Endothelial cell of umbilical vein (primary cell): ENCODE data around the gene CELF5. TPM values are rescaled to one million over a fixed set of nuclear protein-coding genes. Genes with fewer than 3 reads are reported as not detected.
A peak's percentile ranks its signal among the peaks of the same experiment; 100 is the strongest.

Experiments used
- BruUV-seq: library from RNA; stranded (reverse); fragments of 400-500 nt; replicated peaks from 2 replicates; lab custom pipeline; 2021; lab: Mats Ljungman, UMichigan
- CTCF ChIA-PET: fragments of 300-600, 350-600 bp; sonication (Branson Sonifier 250); formaldehyde crosslinking; loops from one replicate; lab custom pipeline; 2021; ENCODE audit warnings: antibody characterized with exemption, inconsistent platforms; lab: Charles Lee
- POLR2A ChIA-PET: fragments of 300-600, 350-600 bp; sonication (Branson Sonifier 250); formaldehyde crosslinking; loops from one replicate; lab custom pipeline; 2021; ENCODE audit warnings: antibody characterized with exemption, inconsistent platforms; lab: Charles Lee
- DNase-seq: peaks from one replicate; pipeline ENCODE4 v3.0.0-alpha.2; 2011; ENCODE audit warnings: low read depth, low spot score
- FAIRE-seq: peaks from 2 replicates; lab custom pipeline; 2011; peaks lifted over from hg19 to GRCh38; lab: Jason Lieb, UNC
- H2AFZ ChIP-seq: 2 replicates; pipeline ENCODE4 v1.6.0; 2012; ENCODE audit warnings: low read depth, low read length, control low read depth, inconsistent platforms
- H3K27ac ChIP-seq: 2 replicates; pipeline ENCODE4 v1.5.1; 2011; ENCODE audit warnings: low read depth, mild to moderate bottlenecking, control low read depth, low read length, moderate library complexity; ENCODE audit not compliant: insufficient read depth
- H3K27me3 ChIP-seq, 2 experiments: 2 replicates each; pipeline versions ENCODE4 v1.6.0 to v1.6.1; 2011; ENCODE audit warnings: low read length in 2 of 2, mixed read lengths in 1 of 2; ENCODE audit not compliant: control insufficient read depth in 2 of 2, insufficient read depth in 2 of 2
- H3K36me3 ChIP-seq, 2 experiments: 2 replicates in 1 of 2; 3 replicates in 1 of 2; pipeline ENCODE4 v1.5.1; 2011; ENCODE audit warnings: low read length in 2 of 2, mild to moderate bottlenecking in 1 of 2, moderate library complexity in 1 of 2; ENCODE audit not compliant: control insufficient read depth in 2 of 2, insufficient read depth in 2 of 2; ENCODE audit errors: extremely low read depth in 1 of 2
- H3K4me1 ChIP-seq: 3 replicates; pipeline ENCODE4 v1.5.1; 2011; ENCODE audit warnings: mild to moderate bottlenecking, low read length; ENCODE audit not compliant: control insufficient read depth, insufficient read depth; ENCODE audit errors: extremely low read depth
- H3K4me2 ChIP-seq: 2 replicates; pipeline ENCODE4 v1.6.1; 2011; ENCODE audit warnings: low read length, control low read depth, mixed read lengths; ENCODE audit not compliant: insufficient read depth
- H3K4me3 ChIP-seq, 3 experiments: fragments of 200-600 bp in 1 of 3; sonication (generic), shearing (Covaris generic) in 1 of 3; replicated peaks in 1 of 3; 2 replicates each; pipeline ENCODE4 v1.5.1; 2011 to 2016; ENCODE audit warnings: control low read depth in 3 of 3, low read length in 3 of 3, mild to moderate bottlenecking in 2 of 3, inconsistent platforms in 1 of 3, low read depth in 1 of 3, moderate library complexity in 1 of 3; ENCODE audit not compliant: insufficient read depth in 1 of 3
- H3K79me2 ChIP-seq: 2 replicates; pipeline ENCODE4 v1.6.0; 2012; ENCODE audit warnings: low read length, inconsistent platforms; ENCODE audit not compliant: control insufficient read depth, insufficient read depth
- H3K9ac ChIP-seq: replicated peaks from 2 replicates; pipeline ENCODE3; 2011; ENCODE audit warnings: low read length, control low read depth; ENCODE audit not compliant: insufficient read depth; ENCODE audit errors: extremely low read depth
- H3K9me1 ChIP-seq: replicated peaks from 3 replicates; pipeline ENCODE4 v1.6.0; 2011; ENCODE audit warnings: mild to moderate bottlenecking, low read length; ENCODE audit not compliant: control insufficient read depth, insufficient read depth; ENCODE audit errors: extremely low read depth
- H3K9me3 ChIP-seq: replicated peaks from 2 replicates; pipeline ENCODE4 v1.5.1; 2012; ENCODE audit warnings: low read length, inconsistent platforms; ENCODE audit not compliant: control insufficient read depth, insufficient read depth
- H4K20me1 ChIP-seq: replicated peaks from 2 replicates; pipeline ENCODE3; 2011; ENCODE audit warnings: mild to moderate bottlenecking, low read length; ENCODE audit not compliant: control insufficient read depth, insufficient read depth; ENCODE audit errors: extremely low read depth
- EZH2 ChIP-seq: IDR thresholded peaks from 2 replicates; pipeline ENCODE4 v1.6.1; 2012; ENCODE audit warnings: borderline replicate concordance, low read depth, mild to moderate bottlenecking, moderate library complexity, low read length, inconsistent platforms; ENCODE audit not compliant: severe bottlenecking
- FOS ChIP-seq: IDR thresholded peaks from 2 replicates; pipeline ENCODE4 v1.6.1; 2011; ENCODE audit warnings: mild to moderate bottlenecking, low read length, moderate library complexity, borderline replicate concordance; ENCODE audit not compliant: insufficient read depth
- GATA2 ChIP-seq: IDR thresholded peaks from 2 replicates; pipeline ENCODE4 v1.7.0; 2011; ENCODE audit warnings: low read depth, mild to moderate bottlenecking, moderate library complexity, mixed read lengths, low read length; ENCODE audit not compliant: insufficient read length, insufficient read depth
- JUN ChIP-seq: IDR thresholded peaks from 2 replicates; pipeline ENCODE4 v1.6.1; 2011; ENCODE audit warnings: borderline replicate concordance, low read depth; ENCODE audit not compliant: insufficient read length, insufficient read depth
- POLR2A ChIP-seq: IDR thresholded peaks from 2 replicates; pipeline ENCODE4 v1.6.1; 2012; ENCODE audit warnings: low read depth, mild to moderate bottlenecking, control low read depth, low read length
- POLR2AphosphoS5 ChIP-seq: IDR thresholded peaks from 2 replicates; pipeline ENCODE4 v1.6.1; 2012; ENCODE audit warnings: low read depth, mild to moderate bottlenecking, control low read depth, low read length, moderate library complexity; ENCODE audit not compliant: insufficient read depth
- dilution Hi-C: fragments of 300-500 bp; cut with MboI; formaldehyde crosslinking; loops from one replicate; pipeline ENCODE4 v1.15.0; 2019; ENCODE audit warnings: low sequenced_read_pairs; ENCODE audit not compliant: extremely low pct_ligation_motif_present
- intact Hi-C: fragments of 100-400 bp; cut with micrococcal nuclease; formaldehyde crosslinking; loops from one replicate; pipeline ENCODE4 v1.10.0; 2022
- polyA plus RNA-seq, 4 experiments: library from polyadenylated mRNA; depleted of rRNA in 3 of 4; stranded (reverse) in 3 of 4; unstranded in 1 of 4; fragments of >200 nt; gene quantifications; 2 replicates each; pipeline versions ENCODE4 v1.2.1 to v1.2.3, GENCODE V29; 2011 to 2012; ENCODE audit warnings: missing spikeins in 1 of 4
- total RNA-seq: library from RNA; stranded (reverse); gene quantifications from 2 replicates; pipeline ENCODE4 v1.2.3, GENCODE V29; 2021
- TF ChIP-seq, protein P1 (sequence below), 2 donors: IDR thresholded peaks; 1 replicate in 1 of 2; 2 replicates in 1 of 2; pipeline ENCODE4 v1.5.1; 2011; ENCODE audit warnings: low read length in 2 of 2, mild to moderate bottlenecking in 2 of 2, moderate library complexity in 2 of 2, control low read depth in 1 of 2, inconsistent platforms in 1 of 2, low read depth in 1 of 2; ENCODE audit not compliant: insufficient read depth in 1 of 2; ENCODE audit errors: extremely low read depth in 1 of 2
- TF ChIP-seq, protein P2 (sequence below): IDR thresholded peaks from 2 replicates; pipeline ENCODE4 v1.6.1; 2011; ENCODE audit not compliant: insufficient read depth, insufficient read length

The CELF5 gene
- total and polyA plus RNA-seq, 2 donors (not counting 3 experiments of a cell fraction or from before 2014, with no cell fraction given): not detected

GRCh38 chr19:3250675-3251074, 26.2 kb downstream of the CELF5 start:
- H3K4me1 ChIP-seq: no peaks in the 10 kb centered on the region
- no peak overlapping the region for H2AFZ ChIP-seq
- no peak overlapping the region for H3K4me2 ChIP-seq
- H3K4me3 ChIP-seq: no peak overlapping the region
- TF ChIP-seq, protein P1, sequence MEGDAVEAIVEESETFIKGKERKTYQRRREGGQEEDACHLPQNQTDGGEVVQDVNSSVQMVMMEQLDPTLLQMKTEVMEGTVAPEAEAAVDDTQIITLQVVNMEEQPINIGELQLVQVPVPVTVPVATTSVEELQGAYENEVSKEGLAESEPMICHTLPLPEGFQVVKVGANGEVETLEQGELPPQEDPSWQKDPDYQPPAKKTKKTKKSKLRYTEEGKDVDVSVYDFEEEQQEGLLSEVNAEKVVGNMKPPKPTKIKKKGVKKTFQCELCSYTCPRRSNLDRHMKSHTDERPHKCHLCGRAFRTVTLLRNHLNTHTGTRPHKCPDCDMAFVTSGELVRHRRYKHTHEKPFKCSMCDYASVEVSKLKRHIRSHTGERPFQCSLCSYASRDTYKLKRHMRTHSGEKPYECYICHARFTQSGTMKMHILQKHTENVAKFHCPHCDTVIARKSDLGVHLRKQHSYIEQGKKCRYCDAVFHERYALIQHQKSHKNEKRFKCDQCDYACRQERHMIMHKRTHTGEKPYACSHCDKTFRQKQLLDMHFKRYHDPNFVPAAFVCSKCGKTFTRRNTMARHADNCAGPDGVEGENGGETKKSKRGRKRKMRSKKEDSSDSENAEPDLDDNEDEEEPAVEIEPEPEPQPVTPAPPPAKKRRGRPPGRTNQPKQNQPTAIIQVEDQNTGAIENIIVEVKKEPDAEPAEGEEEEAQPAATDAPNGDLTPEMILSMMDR (IDR thresholded peaks at IDR 0.05; ENCODE audit: extremely low read depth in 1 of 2, insufficient read depth in 1 of 2, low read depth in 1 of 2, low read length in 2 of 2): peak; percentile 24 to 57
- no peak for TF ChIP-seq JUN
- dilution Hi-C loops (no loop called here), intact Hi-C loops (no loop called here)
- no peaks in the 10 kb centered on the region for H4K20me1 ChIP-seq
- no peaks in the 10 kb centered on the region for H3K27me3 ChIP-seq
- CTCF ChIA-PET: interaction anchor here (0.8 to 1.9 kb wide), 3 partner anchors 13 to 26 kb away, joined by 3 to 7 read pairs (median 4); partner anchors contain the start of gene CELF5
- DNase-seq (no peak), FAIRE-seq (no peak)
- H3K9ac ChIP-seq: no peak overlapping the region
- no TSS peak for BruUV-seq
- no peak overlapping the region for H3K27ac ChIP-seq
- H3K36me3 ChIP-seq: no peaks in the 10 kb centered on the region
- no peaks in the 10 kb centered on the region for H3K79me2 ChIP-seq
- H3K9me1 ChIP-seq: no peaks in the 10 kb centered on the region
- POLR2A ChIA-PET: no interaction called here
- no peaks in the 10 kb centered on the region for H3K9me3 ChIP-seq

DNA sequence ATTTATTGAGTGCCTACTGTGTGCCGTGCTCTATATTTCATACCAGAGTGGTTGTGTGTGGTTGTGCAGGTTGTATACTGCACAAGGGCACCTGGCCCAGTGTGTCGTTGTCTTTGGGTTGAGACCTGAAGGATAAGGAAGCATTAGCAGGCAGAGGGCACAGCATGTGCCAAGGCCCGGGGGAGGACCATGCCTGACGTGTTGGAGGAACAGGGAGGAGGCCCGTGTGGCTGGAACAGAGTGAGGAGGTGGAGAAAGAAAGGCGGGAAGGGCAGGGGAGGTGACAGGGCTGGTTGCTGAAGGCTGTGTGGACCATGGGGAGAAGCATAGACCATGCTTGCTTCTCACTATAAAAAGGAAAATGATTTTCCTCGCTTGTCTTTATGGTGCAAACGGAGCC, 26.8 kb downstream of the CELF5 start:
- no peaks in the 10 kb centered on the region for H3K79me2 ChIP-seq
- CTCF ChIA-PET: interaction anchor here (1.5 to 1.9 kb wide), 2 partner anchors 24 to 27 kb away, joined by 4 to 7 read pairs; partner anchors contain the start of gene CELF5
- dilution Hi-C loops: no loop called here

More for the DNA sequence above, 26.8 kb downstream of the CELF5 start:
- TF ChIP-seq FOS (no peak), POLR2A (no peak), POLR2AphosphoS5 (no peak), GATA2 (no peak), EZH2 (no peak)
- TF ChIP-seq, protein P2, sequence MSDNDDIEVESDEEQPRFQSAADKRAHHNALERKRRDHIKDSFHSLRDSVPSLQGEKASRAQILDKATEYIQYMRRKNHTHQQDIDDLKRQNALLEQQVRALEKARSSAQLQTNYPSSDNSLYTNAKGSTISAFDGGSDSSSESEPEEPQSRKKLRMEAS: no peak
- Histone ChIP-seq H3K9me3 (no peaks in the 10 kb centered on the region), H3K9me1 (no peaks in the 10 kb centered on the region), H3K36me3 (no peaks in the 10 kb centered on the region), H4K20me1 (no peaks in the 10 kb centered on the region), H3K27ac (no peak overlapping the region), H3K4me1 (no peaks in the 10 kb centered on the region), H3K27me3 (no peaks in the 10 kb centered on the region), H3K4me2 (no peak overlapping the region), H3K4me3 (no peak overlapping the region), H3K9ac (no peak overlapping the region), H2AFZ (no peak overlapping the region)
- POLR2A ChIA-PET: no interaction called here
- DNase-seq (no peak), FAIRE-seq (no peak)
- BruUV-seq: no TSS peak
- intact Hi-C loops: no loop called here
